ENCODE results near the gene ACTG2.

DNA sequence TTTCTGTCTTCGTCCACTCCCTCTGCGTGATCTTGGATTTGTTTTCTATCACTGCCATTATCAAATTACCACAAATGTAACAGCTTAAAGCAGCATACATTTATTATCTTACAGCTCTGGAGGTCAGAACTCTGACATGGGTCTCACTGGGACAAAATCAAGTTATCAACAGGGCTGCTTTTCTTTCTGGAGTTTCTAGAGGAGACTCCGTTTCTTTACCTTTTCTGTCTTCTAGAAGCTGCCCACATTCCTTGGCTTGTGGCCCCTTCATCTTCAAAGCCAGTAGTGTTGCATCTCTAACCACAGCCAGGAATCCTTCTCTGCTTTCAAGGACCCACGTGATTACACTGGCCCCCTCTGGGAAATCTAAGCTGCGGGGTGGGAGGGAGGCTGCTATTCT lies 70.0 kb downstream of the ACTG2 start:
- TF ChIP-seq, protein P1, sequence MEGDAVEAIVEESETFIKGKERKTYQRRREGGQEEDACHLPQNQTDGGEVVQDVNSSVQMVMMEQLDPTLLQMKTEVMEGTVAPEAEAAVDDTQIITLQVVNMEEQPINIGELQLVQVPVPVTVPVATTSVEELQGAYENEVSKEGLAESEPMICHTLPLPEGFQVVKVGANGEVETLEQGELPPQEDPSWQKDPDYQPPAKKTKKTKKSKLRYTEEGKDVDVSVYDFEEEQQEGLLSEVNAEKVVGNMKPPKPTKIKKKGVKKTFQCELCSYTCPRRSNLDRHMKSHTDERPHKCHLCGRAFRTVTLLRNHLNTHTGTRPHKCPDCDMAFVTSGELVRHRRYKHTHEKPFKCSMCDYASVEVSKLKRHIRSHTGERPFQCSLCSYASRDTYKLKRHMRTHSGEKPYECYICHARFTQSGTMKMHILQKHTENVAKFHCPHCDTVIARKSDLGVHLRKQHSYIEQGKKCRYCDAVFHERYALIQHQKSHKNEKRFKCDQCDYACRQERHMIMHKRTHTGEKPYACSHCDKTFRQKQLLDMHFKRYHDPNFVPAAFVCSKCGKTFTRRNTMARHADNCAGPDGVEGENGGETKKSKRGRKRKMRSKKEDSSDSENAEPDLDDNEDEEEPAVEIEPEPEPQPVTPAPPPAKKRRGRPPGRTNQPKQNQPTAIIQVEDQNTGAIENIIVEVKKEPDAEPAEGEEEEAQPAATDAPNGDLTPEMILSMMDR (IDR thresholded peaks at IDR 0.05): no peak
- no peak for TF ChIP-seq EP300 (IDR thresholded peaks at IDR 0.05; ENCODE audit: low read depth)

All from transverse colon (tissue), 3 donors.